ENCODE measurements around the gene PBX1.

Gene PBX1

DNA sequence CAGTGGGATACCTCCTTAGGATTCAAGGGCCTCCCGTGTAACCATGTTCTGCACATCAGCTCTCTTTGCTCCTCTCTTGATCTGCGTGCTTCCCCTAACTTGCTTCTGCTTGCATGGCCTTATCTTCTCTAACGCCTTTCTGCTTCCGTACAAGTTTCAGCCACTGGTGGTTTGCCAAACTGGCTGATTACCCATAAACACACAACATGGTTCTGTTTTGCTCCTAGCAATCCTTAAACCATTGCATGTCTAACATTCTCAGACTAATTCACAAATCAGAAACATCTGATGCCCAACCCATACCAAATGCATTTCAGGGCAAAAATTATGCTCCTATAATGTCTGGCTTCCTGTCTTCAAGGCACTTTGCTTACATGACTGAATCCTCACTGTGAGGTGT is 166.4 kb downstream of the PBX1 start:
- no peak for DNase-seq

DNA sequence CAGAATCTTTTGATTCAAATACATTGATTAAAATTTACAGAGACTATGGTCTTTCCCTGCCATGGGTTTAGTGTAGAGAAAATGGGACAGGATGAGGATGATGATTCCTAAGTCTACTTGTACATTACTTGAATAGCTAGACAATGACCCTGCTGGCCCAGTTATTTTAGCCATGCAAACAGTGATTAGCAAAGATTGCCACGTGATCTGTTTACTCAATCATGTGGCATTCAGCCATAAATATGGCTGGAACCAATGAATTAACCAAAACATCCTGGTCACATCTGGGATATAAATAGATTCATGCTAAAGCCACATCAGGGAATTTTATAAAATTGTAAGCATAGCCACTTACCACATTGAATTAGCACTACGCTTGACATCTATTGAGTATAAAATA is 167.3 kb downstream of the PBX1 start:
- no peak for DNase-seq

DNA sequence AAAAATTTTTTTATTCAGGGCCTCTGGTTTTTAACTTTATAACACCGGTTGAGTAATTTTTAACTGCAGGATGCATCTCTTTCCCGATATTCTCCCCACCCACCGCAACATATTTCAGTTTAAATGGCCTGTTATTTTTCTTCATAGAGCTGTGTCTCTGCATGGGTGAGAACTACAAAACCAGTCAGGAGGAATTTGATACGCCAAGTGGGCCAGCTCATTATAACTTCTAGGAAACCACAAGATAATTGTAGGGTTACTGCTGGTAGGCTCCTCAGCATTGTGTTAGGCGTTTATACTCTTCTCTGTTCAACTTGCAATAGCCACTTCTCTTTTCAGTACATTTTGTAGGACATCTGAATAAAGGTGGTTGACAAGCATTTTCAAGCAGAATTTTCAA is 169.7 kb downstream of the PBX1 start:
- no peak for DNase-seq

DNA sequence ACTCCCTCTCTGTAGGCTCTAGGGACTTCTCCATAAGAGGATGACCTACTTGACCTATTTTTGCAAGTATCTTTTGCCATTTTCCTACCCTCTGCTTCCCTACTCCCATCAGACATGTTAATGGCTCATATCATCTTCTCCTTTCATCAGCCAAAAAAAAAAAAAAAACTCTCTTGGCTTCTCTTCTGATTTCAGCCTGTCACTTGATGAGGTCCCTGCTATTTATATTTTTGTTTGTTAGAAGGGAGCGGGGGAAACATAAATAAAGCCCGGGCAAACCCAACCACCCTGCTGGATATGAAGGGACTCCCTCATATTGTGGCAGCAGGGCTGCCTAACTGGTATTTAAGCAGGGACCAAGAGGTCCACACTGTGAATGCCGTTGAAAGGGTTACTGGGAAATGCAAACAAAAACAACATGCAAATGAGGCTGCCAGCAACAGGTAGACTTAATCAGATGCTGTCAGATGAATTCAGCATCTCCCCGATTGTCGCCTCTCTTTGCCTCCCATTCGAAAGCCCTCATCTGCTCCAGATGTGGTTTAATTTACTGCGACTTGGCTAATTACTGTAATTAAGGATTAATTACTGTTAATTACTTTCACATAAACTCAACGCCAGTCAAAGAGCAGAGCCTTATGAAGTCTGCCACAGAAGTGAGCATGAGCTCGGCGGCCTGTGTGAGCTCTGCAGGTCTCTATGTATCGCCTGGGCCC is 172.3 kb downstream of the PBX1 start:
- DNase-seq: no peak

GRCh38 chr1:164733070-164733469 is 174.1 kb downstream of the PBX1 start:
- no peak for DNase-seq

GRCh38 chr1:164733734-164734133 is 174.8 kb downstream of the PBX1 start:
- DNase-seq: no peak

DNA sequence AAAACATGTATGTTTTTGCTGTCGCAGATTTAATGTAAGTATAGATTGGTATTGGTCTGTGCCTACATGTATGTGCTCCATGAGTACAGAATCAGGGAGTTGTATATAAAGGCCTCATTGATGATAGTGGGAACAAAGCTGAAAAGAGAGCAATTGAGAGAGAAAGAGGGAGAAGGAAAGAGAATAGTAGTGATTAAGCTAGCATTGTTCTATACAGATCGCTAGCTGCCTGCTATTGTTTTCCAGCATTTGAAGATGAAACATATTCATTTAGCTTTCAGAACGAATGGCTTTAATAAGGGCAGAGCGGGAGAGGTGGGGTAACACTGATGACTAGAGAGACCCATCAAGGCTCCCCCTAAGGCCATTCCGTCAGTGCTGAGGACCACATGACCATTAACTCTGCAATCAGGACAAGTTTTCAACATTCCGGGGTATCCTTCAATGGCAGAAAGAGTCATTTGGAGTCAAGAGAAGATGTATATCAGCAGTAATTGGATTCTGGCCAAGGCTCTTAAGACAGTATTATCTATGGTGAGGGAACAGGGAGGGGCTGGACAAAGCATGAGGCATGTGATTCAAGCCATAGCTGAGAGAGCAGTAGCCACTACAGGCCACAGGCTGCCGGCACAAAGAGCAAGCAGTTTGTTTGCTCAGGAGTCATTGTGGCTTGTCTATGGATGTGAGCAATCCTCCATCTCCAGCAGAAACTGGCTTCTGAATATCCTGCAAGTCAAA is 176.5 kb downstream of the PBX1 start:
- DNase-seq: no peak

GRCh38 chr1:164736137-164736536 is 177.2 kb downstream of the PBX1 start:
- no peak for DNase-seq

DNA sequence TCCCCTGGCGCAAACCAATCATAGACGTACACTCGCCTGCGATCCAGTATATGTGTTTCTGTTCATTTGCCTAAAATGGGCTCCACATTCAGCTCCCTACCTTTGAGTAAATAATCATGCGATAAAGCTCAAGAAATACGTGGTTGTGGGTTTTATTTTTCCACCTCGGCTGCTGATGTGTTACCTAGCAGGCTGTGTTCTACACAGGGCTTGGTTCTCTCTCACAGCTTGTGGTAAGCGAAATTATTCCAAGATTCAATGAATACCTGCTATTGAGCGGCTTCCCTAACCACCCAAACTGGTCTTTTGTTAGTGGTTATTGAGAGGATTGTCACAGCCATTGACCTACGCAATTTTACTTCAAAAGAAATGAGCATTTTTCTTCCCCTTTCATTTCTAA is 180.2 kb downstream of the PBX1 start:
- no peak for DNase-seq

- no peak for DNase-seq
Observed at GRCh38 chr1:164740000-164740526, 181.1 kb downstream of the PBX1 start.

DNA sequence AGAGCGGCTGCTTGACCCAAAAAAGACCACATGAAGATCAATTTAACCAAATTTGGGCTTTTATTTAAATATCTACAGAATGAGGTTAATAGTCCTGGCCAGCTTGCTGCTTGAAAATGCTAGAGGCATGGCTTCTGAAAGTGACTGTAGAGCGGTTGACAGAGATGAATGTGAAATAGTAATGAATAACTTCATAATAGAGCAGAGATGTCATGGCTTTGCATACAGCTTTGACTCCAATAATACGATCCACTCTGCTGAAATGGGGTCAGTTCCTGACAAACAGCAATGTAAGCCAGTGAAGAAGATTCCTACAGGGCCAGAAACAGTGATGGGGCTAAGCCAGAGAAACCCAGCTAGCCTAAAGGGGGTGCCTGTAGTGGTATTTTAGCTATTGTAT is 183.8 kb downstream of the PBX1 start:
- no peak for DNase-seq

GRCh38 chr1:164743976-164744375 is 185.0 kb downstream of the PBX1 start:
- no peak for DNase-seq

DNA sequence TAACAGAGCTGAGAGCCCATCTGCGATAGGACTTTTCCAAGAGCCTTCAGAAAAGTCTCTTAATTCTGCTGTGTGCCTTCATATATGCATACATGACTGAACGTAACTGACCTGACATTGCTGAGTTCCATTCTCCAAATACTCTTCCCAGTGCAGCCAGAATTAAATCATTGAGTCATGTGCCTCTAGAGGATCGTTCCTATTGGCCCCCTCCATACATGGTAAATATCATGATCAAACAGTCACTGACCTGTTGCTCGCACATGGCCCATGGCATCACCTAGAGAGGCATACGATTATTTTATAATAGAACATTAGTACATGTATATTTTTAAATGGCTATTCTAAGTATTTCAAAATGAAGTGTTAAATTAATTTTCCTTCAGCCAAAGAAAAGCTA is 186.8 kb downstream of the PBX1 start:
- no peak for DNase-seq

GRCh38 chr1:164746632-164747031 is 187.6 kb downstream of the PBX1 start:
- DNase-seq: no peak

GRCh38 chr1:164748253-164748899 is 189.4 kb downstream of the PBX1 start:
- DNase-seq: no peak

DNA sequence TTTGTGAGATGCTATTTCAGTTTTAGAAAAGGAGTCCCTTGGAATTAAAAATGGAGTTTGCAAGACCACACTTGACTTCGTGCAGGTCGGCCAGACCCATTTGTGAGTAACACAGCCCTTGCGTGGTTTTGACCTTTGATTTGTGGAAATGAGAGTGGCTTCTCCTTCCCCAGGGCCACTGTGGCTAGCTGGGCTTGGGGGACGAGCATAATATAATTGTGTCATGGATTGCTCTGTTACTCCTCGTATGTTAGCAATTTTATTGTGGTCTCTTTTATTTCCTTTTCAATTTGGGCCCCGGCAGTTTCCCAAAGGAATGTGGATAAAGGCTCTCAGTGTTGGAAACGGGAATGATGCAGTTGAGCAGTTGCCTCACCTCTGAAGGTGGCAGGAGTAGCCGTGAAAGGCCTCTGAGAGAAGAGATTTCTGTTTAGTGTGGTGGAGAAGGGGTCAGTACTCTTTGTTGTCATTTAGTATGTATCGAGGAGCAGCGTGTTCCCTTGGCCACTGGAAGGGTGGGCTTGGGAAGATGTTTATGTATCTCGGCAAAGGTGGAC is 194.6 kb downstream of the PBX1 start:
- peak; percentile 7 for DNase-seq

DNA sequence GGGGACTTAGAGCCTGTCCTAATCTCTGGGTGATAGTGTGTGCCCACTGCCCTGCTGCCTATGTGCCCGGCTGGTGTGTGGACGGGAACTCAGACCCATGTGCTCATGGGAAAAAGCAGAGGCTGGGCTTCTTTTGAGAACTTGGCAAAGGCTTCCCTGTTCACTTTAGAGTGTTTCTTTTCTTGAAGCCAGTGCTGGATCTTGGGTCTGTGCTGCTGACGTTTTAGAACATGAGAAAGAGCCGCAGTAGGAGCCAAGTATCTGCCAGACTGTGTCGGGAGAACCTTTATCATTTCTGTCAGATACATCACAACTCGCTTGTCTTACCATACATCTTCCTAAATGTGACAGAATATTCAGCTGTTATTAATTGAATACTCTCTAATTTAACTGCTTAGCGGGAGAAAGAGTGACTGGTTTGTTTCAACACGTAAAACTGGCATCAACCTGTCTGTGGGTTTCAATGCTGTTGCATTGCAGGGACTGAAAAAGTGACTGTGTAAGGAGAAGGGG is 195.2 kb downstream of the PBX1 start:
- DNase-seq: peak; percentile 2

GRCh38 chr1:164755690-164756089 is 196.7 kb downstream of the PBX1 start:
- DNase-seq: no peak

DNA sequence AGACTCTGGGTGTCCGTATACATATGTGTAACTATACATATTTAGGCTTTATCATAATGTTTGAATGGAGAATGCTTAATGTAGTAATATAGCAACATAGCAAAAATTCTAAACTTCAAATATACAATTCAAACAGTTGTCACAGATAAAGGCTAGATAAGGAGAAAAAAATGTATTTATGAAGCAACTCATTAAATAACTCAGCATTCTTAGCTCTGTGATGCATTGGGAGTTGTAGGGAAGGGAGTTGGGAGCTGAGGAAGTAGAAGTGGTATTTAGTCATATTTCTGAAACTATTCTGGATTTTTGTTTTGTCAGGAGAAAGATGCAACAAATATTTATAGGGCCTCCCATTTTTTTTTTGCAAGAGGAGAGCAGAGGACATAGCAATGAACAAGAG is 197.8 kb downstream of the PBX1 start:
- no peak for DNase-seq

GRCh38 chr1:164757625-164758024 is 198.6 kb downstream of the PBX1 start:
- DNase-seq: no peak

GRCh38 chr1:164759144-164759920 is 200.3 kb downstream of the PBX1 start:
- DNase-seq: no peak

GRCh38 chr1:164759979-164760469 is 201.0 kb downstream of the PBX1 start:
- DNase-seq: no peak

All from right kidney (tissue), 1 donor.